IMR-90 (cell line): ENCODE data around the gene SH3RF3.

Source experiments
- CEBPB ChIP-seq: IDR thresholded peaks from 2 replicates; pipeline ENCODE4 v1.6.1; 2012; ENCODE audit warnings: low read depth, low read length, improper control_type of control experiment
- CTCF ChIP-seq: conservative IDR thresholded peaks from 2 replicates; pipeline ENCODE4 v1.5.1; 2012; ENCODE audit warnings: mild to moderate bottlenecking, low read depth, low read length, improper control_type of control experiment
- ELK1 ChIP-seq: fragments of 150-350 bp; IDR thresholded peaks from 2 replicates; pipeline ENCODE4 v1.6.1; 2016; ENCODE audit warnings: low read depth, mild to moderate bottlenecking, low read length, moderate library complexity, borderline replicate concordance
- MAFK ChIP-seq: IDR thresholded peaks from 2 replicates; pipeline ENCODE4 v1.6.1; 2012; ENCODE audit warnings: low read depth, low read length, improper control_type of control experiment
- MAZ ChIP-seq: IDR thresholded peaks from 2 replicates; pipeline ENCODE4 v1.6.1; 2012; ENCODE audit warnings: low read depth, mild to moderate bottlenecking, low read length, improper control_type of control experiment, moderate library complexity, borderline replicate concordance
- MXI1 ChIP-seq: IDR thresholded peaks from 2 replicates; pipeline ENCODE4 v1.6.1; 2012; ENCODE audit warnings: low read depth, mild to moderate bottlenecking, low read length, moderate library complexity, borderline replicate concordance
- POLR2A ChIP-seq: IDR thresholded peaks from 2 replicates; pipeline ENCODE4 v1.6.1; 2012; ENCODE audit warnings: mild to moderate bottlenecking, low read depth, low read length
- RAD21 ChIP-seq: IDR thresholded peaks from 2 replicates; pipeline ENCODE4 v1.6.1; 2012; ENCODE audit warnings: low read length, improper control_type of control experiment
- RCOR1 ChIP-seq: IDR thresholded peaks from 2 replicates; pipeline ENCODE4 v1.6.1; 2012; ENCODE audit warnings: mild to moderate bottlenecking, low read length, improper control_type of control experiment; ENCODE audit not compliant: insufficient replicate concordance
- SMC3 ChIP-seq: fragments of 150-350 bp; IDR thresholded peaks from 2 replicates; pipeline ENCODE4 v1.6.1; 2016; ENCODE audit warnings: low read depth, mild to moderate bottlenecking, antibody characterized with exemption, low read length, moderate library complexity
- USF2 ChIP-seq: fragments of 150-350 bp; IDR thresholded peaks from 2 replicates; pipeline ENCODE4 v1.6.1; 2017; ENCODE audit warnings: mild to moderate bottlenecking, antibody characterized with exemption, low read length, low read depth

- TF ChIP-seq CTCF (no peak), USF2 (no peak), POLR2A (no peak), CEBPB (no peak), RCOR1 (no peak), MXI1 (no peak), MAZ (no peak), RAD21 (no peak), MAFK (no peak), SMC3 (no peak), ELK1 (no peak)
Measured at GRCh38 chr2:109447776-109448175, 318.8 kb downstream of the SH3RF3 start.
